VCaP (cell line): ENCODE data around the gene CCDC134.

ENCODE experiments used
- H3K27ac ChIP-seq: fragments of 450-650 bp; 2 replicates; pipeline ENCODE4 v1.5.1; 2017
- TF ChIP-seq, protein P1 (sequence below): fragments of 450-650 bp; conservative IDR thresholded peaks from 2 replicates; pipeline ENCODE4 v1.5.1; 2017; ENCODE audit warnings: mild to moderate bottlenecking, moderate library complexity

Gene CCDC134

DNA sequence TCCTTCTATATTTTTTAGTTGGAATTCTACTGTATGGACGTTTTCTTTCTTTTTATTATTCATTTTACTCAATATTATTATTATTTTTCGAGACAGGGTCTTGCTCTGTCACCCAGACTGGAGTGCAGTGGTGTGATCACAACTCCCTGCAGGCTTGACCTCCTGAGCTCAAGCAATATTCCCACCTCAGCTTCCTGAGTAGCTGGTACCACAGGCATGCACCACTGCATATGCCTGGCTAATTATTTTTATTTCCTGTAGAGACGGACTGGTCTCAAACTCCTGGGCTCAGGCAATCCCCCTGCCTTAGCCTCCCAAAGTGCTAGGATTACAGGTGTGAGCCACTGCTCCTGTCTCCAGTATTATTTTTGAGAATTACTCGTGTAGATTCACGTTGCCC lies 34.0 kb upstream of the CCDC134 start:
- no peak overlapping the region for H3K27ac ChIP-seq
- TF ChIP-seq, protein P1, sequence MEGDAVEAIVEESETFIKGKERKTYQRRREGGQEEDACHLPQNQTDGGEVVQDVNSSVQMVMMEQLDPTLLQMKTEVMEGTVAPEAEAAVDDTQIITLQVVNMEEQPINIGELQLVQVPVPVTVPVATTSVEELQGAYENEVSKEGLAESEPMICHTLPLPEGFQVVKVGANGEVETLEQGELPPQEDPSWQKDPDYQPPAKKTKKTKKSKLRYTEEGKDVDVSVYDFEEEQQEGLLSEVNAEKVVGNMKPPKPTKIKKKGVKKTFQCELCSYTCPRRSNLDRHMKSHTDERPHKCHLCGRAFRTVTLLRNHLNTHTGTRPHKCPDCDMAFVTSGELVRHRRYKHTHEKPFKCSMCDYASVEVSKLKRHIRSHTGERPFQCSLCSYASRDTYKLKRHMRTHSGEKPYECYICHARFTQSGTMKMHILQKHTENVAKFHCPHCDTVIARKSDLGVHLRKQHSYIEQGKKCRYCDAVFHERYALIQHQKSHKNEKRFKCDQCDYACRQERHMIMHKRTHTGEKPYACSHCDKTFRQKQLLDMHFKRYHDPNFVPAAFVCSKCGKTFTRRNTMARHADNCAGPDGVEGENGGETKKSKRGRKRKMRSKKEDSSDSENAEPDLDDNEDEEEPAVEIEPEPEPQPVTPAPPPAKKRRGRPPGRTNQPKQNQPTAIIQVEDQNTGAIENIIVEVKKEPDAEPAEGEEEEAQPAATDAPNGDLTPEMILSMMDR, result no peak

DNA sequence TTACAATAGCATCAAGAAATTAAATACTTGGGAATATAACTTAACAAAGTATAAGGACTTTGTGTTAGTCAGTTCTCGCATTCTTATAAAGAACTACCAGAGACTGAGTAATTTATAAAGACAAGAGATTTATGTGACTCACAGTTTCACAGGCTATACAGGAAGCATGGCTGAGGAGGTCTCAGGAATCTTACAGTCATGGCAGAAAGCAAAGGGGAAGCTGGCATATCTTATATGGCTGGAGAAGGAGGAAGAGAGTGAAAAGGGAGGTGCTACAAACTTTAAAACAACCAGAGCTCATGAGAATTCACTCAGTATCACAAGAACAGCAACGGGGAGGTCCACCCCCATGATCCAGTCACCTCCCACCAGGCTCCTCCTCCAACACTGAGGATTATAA lies 32.0 kb upstream of the CCDC134 start:
- TF ChIP-seq, protein P1, result no peak
- no peak overlapping the region for H3K27ac ChIP-seq

DNA sequence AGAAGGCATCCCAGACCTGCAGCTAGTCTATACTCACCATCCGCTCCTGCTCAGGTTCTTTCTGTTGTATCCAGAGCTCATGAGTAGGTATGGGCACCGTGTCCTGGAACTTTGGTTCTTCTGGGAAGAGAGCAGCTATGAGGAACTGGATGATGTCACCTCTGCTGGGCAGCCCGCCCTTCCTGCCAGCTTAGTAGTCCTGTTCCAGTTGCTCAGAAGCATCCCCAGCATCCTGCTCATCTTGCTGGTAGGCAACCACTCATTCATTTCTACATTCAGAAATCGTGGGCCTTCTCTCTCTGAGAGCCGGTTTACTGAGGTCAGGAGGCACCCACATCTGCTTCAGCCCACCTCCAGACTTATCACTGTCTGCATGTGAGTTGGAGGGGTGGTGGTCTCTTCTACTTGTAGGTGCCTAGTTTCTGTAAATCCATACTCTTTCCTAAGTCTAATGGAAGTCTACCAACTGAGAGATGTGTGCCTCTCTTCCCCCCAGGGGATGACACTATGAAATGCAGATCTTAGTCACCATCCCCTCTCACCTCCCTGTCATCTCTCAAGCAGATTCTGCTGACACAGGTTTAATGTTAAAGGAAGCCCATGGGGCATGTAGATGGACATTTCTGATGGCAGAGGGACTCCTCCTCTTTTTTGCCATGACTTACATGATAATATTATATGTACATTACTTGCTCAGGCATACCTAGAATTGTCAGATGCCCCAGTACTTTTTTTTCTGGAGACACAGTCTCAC lies 29.6 kb upstream of the CCDC134 start:
- no peak overlapping the region for H3K27ac ChIP-seq
- TF ChIP-seq, protein P1, result no peak

DNA sequence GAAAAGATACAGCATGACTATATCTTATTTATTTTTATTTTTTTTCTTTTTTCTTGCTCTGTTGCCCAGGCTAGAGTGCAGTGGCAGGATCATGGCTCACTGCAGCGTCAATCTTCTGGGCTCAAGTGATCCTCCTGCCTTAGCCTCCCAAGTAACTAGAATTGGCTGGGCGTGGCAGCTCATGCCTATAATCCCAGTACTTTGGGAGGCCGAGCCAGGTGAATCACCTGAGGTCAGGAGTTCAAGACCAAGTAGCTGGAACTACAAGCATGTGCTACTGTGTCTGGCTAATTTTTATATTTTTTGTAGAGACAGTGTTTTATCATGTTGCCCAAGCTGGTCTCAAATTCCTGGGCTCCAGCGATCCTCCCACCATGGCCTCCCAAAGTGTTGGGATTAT lies 28.3 kb upstream of the CCDC134 start:
- TF ChIP-seq, protein P1, result no peak

DNA sequence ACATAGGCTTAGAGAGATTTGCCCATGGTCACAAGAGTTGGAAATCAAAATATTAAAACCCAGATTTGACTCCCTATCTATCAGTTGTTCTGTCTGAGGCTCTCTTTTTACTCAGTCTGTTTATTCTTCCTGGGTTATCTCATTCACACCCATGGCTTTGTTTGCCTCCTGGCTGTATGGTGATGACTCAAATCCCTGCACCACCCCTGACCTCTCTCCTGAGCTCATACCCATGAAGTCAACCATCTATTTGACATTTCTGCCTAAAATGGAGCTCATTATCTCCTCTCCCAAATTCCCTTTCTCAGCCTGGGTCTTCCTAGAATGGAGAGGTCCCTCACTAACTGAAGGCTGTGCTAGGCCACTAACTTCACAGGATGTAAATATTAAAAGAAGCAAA lies 27.8 kb upstream of the CCDC134 start:
- TF ChIP-seq, protein P1, result no peak

More for the DNA sequence above, 28.3 kb upstream of the CCDC134 start:
- no peak overlapping the region for H3K27ac ChIP-seq

DNA sequence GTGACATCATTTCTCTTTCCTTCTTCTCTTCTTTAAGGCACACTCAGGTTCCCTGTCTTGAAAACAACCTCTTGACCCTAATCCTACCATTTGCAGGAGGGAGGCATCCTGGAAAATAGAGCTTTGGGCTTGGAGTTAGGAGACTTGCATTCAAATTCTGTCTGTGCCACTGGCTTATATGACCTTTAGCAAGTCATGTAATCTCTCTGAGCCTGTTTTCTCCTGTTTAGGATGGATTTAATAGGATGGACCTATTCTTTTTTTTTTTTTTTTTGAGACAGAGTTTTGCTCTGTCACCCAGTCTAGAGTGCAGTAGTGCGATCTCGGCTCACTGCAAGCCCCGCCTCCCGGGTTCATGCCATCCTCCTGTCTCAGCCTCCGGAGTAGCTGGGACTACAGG lies 25.1 kb upstream of the CCDC134 start:
- TF ChIP-seq, protein P1, result no peak
- no peak overlapping the region for H3K27ac ChIP-seq

More for the DNA sequence above, 27.8 kb upstream of the CCDC134 start:
- H3K27ac ChIP-seq, result no peak overlapping the region

DNA sequence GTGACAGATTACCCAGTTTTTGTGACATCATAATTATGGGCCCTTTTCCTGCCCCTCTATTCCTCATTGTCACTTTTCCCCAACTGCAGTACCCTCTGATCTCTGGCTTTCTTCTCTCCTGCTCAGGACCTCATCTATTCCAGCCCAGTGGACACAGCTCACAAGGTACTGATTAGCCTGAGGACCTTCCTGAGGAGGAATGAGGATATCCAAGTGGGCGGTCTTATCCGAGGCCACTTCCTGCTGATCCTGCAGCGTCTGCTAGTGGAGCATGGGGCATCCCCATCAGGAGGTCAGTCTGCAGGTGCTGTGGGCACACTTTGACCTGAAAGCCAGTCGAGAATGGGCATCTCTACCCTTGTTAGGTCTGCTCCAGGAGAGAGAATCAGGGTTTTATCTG lies 24.5 kb upstream of the CCDC134 start:
- H3K27ac ChIP-seq, result no peak overlapping the region
- TF ChIP-seq, protein P1, result no peak
